Measurements from ENCODE around the gene RAMP3. TPM values are rescaled to one million over a fixed set of nuclear protein-coding genes. Genes with fewer than 3 reads are reported as not detected.

RAMP3 gene
- polyA plus RNA-seq, 2 of the 4 experiments (the other 2 are of a cell fraction) = not detected

GRCh38 chr7:45203036-45203435 lies 45.4 kb downstream of the RAMP3 start:
- Histone ChIP-seq H3K4me3 (no peak overlapping the region), H3K9me3 (no peaks in the 10 kb centered on the region), H3K4me1 (peaks cover 5% of the 10 kb centered on the region; the same call in 1 of the 3 replicates), H3K27ac (no peak overlapping the region), H3K4me2 (no peak overlapping the region)
- CTCF ChIA-PET = interaction anchor here (0.9 to 1.2 kb wide), 2 partner anchors 14 to 57 kb away, joined by 3 to 4 read pairs; no protein-coding TSS in a partner anchor
- WGBS (ENCODE audit: missing lambda C conversion rate) = 34% methylated on average over 5 of the region's 5 CpGs
- POLR2A ChIA-PET = no interaction called here
- TF ChIP-seq HOXA7 (CRISPR knock-in tag; IDR thresholded peaks at IDR 0.05) (no peak), USF2 (IDR thresholded peaks at IDR 0.05) (no peak), CBX2 (IDR thresholded peaks at IDR 0.05; ENCODE audit: borderline replicate concordance, low read depth) (no peak), MYC (IDR thresholded peaks at IDR 0.05; ENCODE audit: borderline replicate concordance, low read length) (no peak), KDM1A (IDR thresholded peaks at IDR 0.05; ENCODE audit: low read depth) (no peak), HMGXB4 (CRISPR knock-in tag; IDR thresholded peaks at IDR 0.05; ENCODE audit: borderline replicate concordance) (no peak), ZSCAN20 (CRISPR knock-in tag; IDR thresholded peaks at IDR 0.05) (no peak), HOXB13 (CRISPR knock-in tag; IDR thresholded peaks at IDR 0.05; ENCODE audit: low read depth) (no peak), HEYL (CRISPR knock-in tag; IDR thresholded peaks at IDR 0.05) (no peak), PHF8 (IDR thresholded peaks at IDR 0.05; ENCODE audit: borderline replicate concordance, low read depth) (no peak), ZFP36 (IDR thresholded peaks at IDR 0.05; ENCODE audit: borderline replicate concordance, partially characterized antibody) (no peak), CEBPB (IDR thresholded peaks at IDR 0.05) (no peak), RAD21 (conservative IDR thresholded peaks at IDR 0.05 in 1 of 2, IDR thresholded peaks at IDR 0.05 in 1 of 2) (no peak), MAX (IDR thresholded peaks at IDR 0.05) (no peak), RCOR1 (IDR thresholded peaks at IDR 0.05; ENCODE audit: low read depth, low read length) (no peak), CHD2 (IDR thresholded peaks at IDR 0.05; ENCODE audit: low read length, partially characterized antibody) (no peak), NPAS2 (CRISPR knock-in tag; IDR thresholded peaks at IDR 0.05; ENCODE audit: borderline replicate concordance) (no peak)
- TF ChIP-seq, protein P1, sequence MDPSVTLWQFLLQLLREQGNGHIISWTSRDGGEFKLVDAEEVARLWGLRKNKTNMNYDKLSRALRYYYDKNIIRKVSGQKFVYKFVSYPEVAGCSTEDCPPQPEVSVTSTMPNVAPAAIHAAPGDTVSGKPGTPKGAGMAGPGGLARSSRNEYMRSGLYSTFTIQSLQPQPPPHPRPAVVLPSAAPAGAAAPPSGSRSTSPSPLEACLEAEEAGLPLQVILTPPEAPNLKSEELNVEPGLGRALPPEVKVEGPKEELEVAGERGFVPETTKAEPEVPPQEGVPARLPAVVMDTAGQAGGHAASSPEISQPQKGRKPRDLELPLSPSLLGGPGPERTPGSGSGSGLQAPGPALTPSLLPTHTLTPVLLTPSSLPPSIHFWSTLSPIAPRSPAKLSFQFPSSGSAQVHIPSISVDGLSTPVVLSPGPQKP (IDR thresholded peaks at IDR 0.05; ENCODE audit: low read depth, low read length) = no peak
- ATAC-seq (no peak), FAIRE-seq (no peak), DNase-seq (ENCODE audit: low read depth in 1 of 2, low spot score in 1 of 2) (no peak)

GRCh38 chr7:45203459-45203858 lies 45.9 kb downstream of the RAMP3 start:
- FAIRE-seq (no peak), DNase-seq (ENCODE audit: low read depth in 1 of 2, low spot score in 1 of 2) (no peak), ATAC-seq (no peak)
- TF ChIP-seq GATA3 (IDR thresholded peaks at IDR 0.05; ENCODE audit: borderline replicate concordance) = no peak
- TF ChIP-seq MAX (IDR thresholded peaks at IDR 0.05) = no peak
- no peak for TF ChIP-seq CEBPB (IDR thresholded peaks at IDR 0.05)
- no peak for TF ChIP-seq RAD21 (conservative IDR thresholded peaks at IDR 0.05 in 1 of 2, IDR thresholded peaks at IDR 0.05 in 1 of 2)
- no peak for TF ChIP-seq HES2 (IDR thresholded peaks at IDR 0.05)
- no peak overlapping the region; the same call in 1 of the 3 replicates for H3K4me2 ChIP-seq
- H3K4me3 ChIP-seq = no peak overlapping the region
- no peaks in the 10 kb centered on the region for H3K9me3 ChIP-seq
- CTCF ChIA-PET = interaction anchor here (0.9 to 1.2 kb wide), 2 partner anchors 14 to 56 kb away, joined by 3 to 4 read pairs; no protein-coding TSS in a partner anchor
- 49% methylated on average over 6 of the region's 7 CpGs for WGBS (ENCODE audit: missing lambda C conversion rate)
- peaks cover 5% of the 10 kb centered on the region; the same call in 1 of the 3 replicates for H3K4me1 ChIP-seq
- POLR2A ChIA-PET = no interaction called here
- H3K27ac ChIP-seq = no peak overlapping the region

Measured in A549 (cell line).